H1 (cell line): ENCODE data around the gene IGSF9B. TPM values are rescaled to one million over a fixed set of nuclear protein-coding genes. Genes with fewer than 3 reads are reported as not detected.

Experiments
- EZH2 ChIP-seq: fragments of 200-600 bp; sonication (generic); IDR thresholded peaks from 2 replicates; pipeline ENCODE4 v1.7.1; 2012; ENCODE audit warnings: low read depth, mild to moderate bottlenecking, moderate library complexity, low read length, inconsistent platforms; ENCODE audit not compliant: severe bottlenecking
- HDAC2 ChIP-seq, 2 experiments: fragments of 300-600 bp in 1 of 2; sonication (generic) in 1 of 2; IDR thresholded peaks; 2 replicates each; pipeline ENCODE4 v1.6.1; 2011 to 2012; ENCODE audit warnings: low read depth in 2 of 2, low read length in 2 of 2, mild to moderate bottlenecking in 2 of 2, moderate library complexity in 2 of 2, borderline replicate concordance in 1 of 2, inconsistent platforms in 1 of 2
- polyA plus RNA-seq, 7 experiments: library from polyadenylated mRNA; depleted of rRNA in 3 of 7; stranded (reverse) in 5 of 7; unstranded in 2 of 7; fragments of >200 nt in 5 of 7; fragments of 200-250 nt in 2 of 7; gene quantifications; 1 replicate in 5 of 7; 2 replicates in 1 of 7; 4 replicates in 1 of 7; pipeline versions ENCODE4 v1.2.1 to v1.2.3, GENCODE V29; 2011 to 2013; ENCODE audit warnings: missing spikeins in 2 of 7, mixed read lengths in 2 of 7
- total RNA-seq: library from RNA; stranded (reverse); fragmentation: NEBNext Ultra II Directional; extraction: Animal tissue kit (Norgen Biotek cat#: 25700); gene quantifications from 2 replicates; pipeline ENCODE4 v1.2.1, GENCODE V29; 2021

The IGSF9B gene
- total and polyA plus RNA-seq, 2 of the 8 experiments (the other 6 are each of a cell fraction or from before 2014, with no cell fraction given) = 16.5 to 49.2 TPM

DNA sequence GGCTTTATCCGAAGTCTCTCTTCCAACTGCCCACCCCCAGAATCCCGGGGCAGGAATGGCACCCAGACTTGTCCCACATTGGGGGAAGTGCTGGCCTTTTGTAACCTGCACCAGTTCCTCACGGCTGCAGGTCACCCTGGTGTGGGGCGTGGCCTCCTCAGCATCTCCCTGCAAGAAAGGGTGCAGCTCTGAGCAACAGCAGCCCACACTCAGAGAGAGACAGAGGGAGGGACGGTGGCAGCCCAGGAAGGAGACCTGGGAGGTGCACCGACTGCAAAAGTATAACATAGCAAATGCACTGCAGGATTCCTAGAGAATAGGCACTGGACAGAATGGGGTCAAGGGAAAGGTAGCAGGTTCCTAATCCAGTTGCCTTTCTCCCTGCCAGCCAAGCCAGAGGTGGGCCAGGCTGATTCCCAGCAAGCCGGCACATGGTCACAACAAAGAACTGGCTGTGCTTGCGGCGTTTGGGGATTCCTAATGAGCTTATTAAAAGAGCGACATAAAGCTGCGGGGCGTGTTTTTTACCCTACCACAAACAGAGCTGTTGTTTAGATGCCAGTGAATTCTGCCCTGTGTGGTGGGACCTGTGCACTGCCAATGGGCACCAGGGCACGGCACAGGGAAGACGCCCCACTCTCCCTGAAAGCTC lies 18.2 kb upstream of the IGSF9B start (continued):
- TF ChIP-seq EZH2 (no peak), HDAC2 (IDR thresholded peaks at IDR 0.05; ENCODE audit: borderline replicate concordance in 1 of 2, low read depth in 2 of 2, low read length in 2 of 2) (no peak)
